HepG2 (cell line): ENCODE measurements around the gene RPL11. TPM values are rescaled to one million over a fixed set of nuclear protein-coding genes. Genes with fewer than 3 reads are reported as not detected.
A peak's percentile ranks its signal among the peaks of the same experiment; 100 is the strongest.

ENCODE experiments used
- AHR ChIP-seq: IDR thresholded peaks from 2 replicates; pipeline ENCODE4 v1.6.1; 2018; ENCODE audit warnings: missing genetic modification reagents, missing compliant biosample characterization
- CC2D1A ChIP-seq: sonication (generic); formaldehyde crosslinking; IDR thresholded peaks from 2 replicates; pipeline ENCODE4 v1.8.1; 2023; ENCODE audit warnings: mild to moderate bottlenecking, missing genetic modification reagents
- CEBPZ ChIP-seq: IDR thresholded peaks from 2 replicates; pipeline ENCODE4 v1.6.1; 2012; ENCODE audit warnings: low read length, improper control_type of control experiment
- CREM ChIP-seq, 2 experiments: sonication (generic) in 1 of 2; formaldehyde crosslinking in 1 of 2; IDR thresholded peaks; 2 replicates each; pipeline versions ENCODE4 v1.4.0 to v1.6.1; 2016 to 2020; ENCODE audit warnings: antibody characterized with exemption in 1 of 2, mild to moderate bottlenecking in 1 of 2, missing genetic modification reagents in 1 of 2
- EHMT2 ChIP-seq: fragments of 200-600 bp; sonication (generic); IDR thresholded peaks from 2 replicates; pipeline ENCODE4 v1.7.0; 2017; ENCODE audit warnings: antibody characterized with exemption, low read depth, low read length, borderline replicate concordance
- FIP1L1 ChIP-seq: fragments of 200-400 bp; formaldehyde crosslinking; IDR thresholded peaks from 2 replicates; pipeline ENCODE4 v1.6.1; 2018; ENCODE audit warnings: low read depth, mild to moderate bottlenecking, low read length, moderate library complexity, borderline replicate concordance; ENCODE audit not compliant: insufficient read depth
- FOXP1 ChIP-seq, 2 experiments: fragments of 450-650 bp in 1 of 2; IDR thresholded peaks; 2 replicates each; pipeline ENCODE4 v1.6.1; 2017 to 2018; ENCODE audit warnings: antibody characterized with exemption in 1 of 2
- GABPB1 ChIP-seq: IDR thresholded peaks from 2 replicates; pipeline ENCODE4 v1.6.1; 2016; ENCODE audit warnings: mild to moderate bottlenecking, missing genetic modification reagents, moderate library complexity, missing compliant biosample characterization
- GATAD1 ChIP-seq: IDR thresholded peaks from 2 replicates; pipeline ENCODE4 v1.6.1; 2016; ENCODE audit warnings: missing genetic modification reagents, missing compliant biosample characterization
- GFI1 ChIP-seq: sonication (generic); formaldehyde crosslinking; IDR thresholded peaks from 2 replicates; pipeline ENCODE4 v1.5.0; 2020; ENCODE audit warnings: missing genetic modification reagents, mild to moderate bottlenecking, borderline replicate concordance
- HCFC1 ChIP-seq: fragments of 150-350 bp; IDR thresholded peaks from 2 replicates; pipeline ENCODE4 v1.6.1; 2014; ENCODE audit warnings: low read depth, low read length
- KDM3A ChIP-seq: IDR thresholded peaks from 2 replicates; pipeline ENCODE4 v1.6.1; 2018; ENCODE audit warnings: low read depth, missing compliant biosample characterization
- KLF16 ChIP-seq, 2 experiments: sonication (generic) in 1 of 2; formaldehyde crosslinking in 1 of 2; IDR thresholded peaks; 2 replicates each; pipeline versions ENCODE4 v1.6.1 to v1.8.0; 2016 to 2023; ENCODE audit warnings: missing genetic modification reagents in 2 of 2, missing compliant biosample characterization in 1 of 2
- NCOR1 ChIP-seq: fragments of 200-600 bp; sonication (generic); IDR thresholded peaks from 2 replicates; pipeline ENCODE4 v1.7.0; 2017; ENCODE audit warnings: antibody characterized with exemption, low read length, borderline replicate concordance
- PPARG ChIP-seq: conservative IDR thresholded peaks from 2 replicates; pipeline ENCODE4 v1.6.1; 2016; ENCODE audit warnings: missing biosample characterization, missing genetic modification reagents
- RBM39 ChIP-seq: fragments of 200-400 bp; formaldehyde crosslinking; IDR thresholded peaks from one replicate; pipeline ENCODE4 v1.6.1; 2018; ENCODE audit warnings: antibody characterized with exemption, mild to moderate bottlenecking, low read depth, low read length; ENCODE audit not compliant: poor library complexity, severe bottlenecking
- SALL2 ChIP-seq: sonication (generic); formaldehyde crosslinking; IDR thresholded peaks from 2 replicates; pipeline ENCODE4 v1.8.1; 2023; ENCODE audit warnings: mild to moderate bottlenecking, missing genetic modification reagents, inconsistent platforms
- SRSF4 ChIP-seq: fragments of 200-400 bp; formaldehyde crosslinking; IDR thresholded peaks from one replicate; pipeline ENCODE4 v1.6.1; 2018; ENCODE audit warnings: mild to moderate bottlenecking, low read depth, low read length, moderate library complexity; ENCODE audit not compliant: poor library complexity, severe bottlenecking
- SRY ChIP-seq: sonication (generic); formaldehyde crosslinking; IDR thresholded peaks from 2 replicates; pipeline ENCODE4 v1.8.0; 2022; ENCODE audit warnings: mild to moderate bottlenecking, missing genetic modification reagents
- ZNF501 ChIP-seq: sonication (generic); formaldehyde crosslinking; IDR thresholded peaks from 2 replicates; pipeline ENCODE4 v1.5.1; 2020; ENCODE audit warnings: mild to moderate bottlenecking, moderate library complexity, missing genetic modification reagents
- ZNF776 ChIP-seq: sonication (generic); formaldehyde crosslinking; IDR thresholded peaks from 2 replicates; pipeline ENCODE4 v1.4.0; 2020; ENCODE audit warnings: mild to moderate bottlenecking, missing genetic modification reagents
- ZNF878 ChIP-seq: sonication (generic); formaldehyde crosslinking; IDR thresholded peaks from 2 replicates; pipeline ENCODE4 v1.8.1; 2023; ENCODE audit warnings: mild to moderate bottlenecking, missing genetic modification reagents, moderate library complexity
- polyA plus RNA-seq, 8 experiments: library from polyadenylated mRNA; depleted of rRNA in 3 of 8; stranded (reverse) in 7 of 8; unstranded in 1 of 8; fragments of >200 nt; fragmentation: Illumina TruSeq in 4 of 8; extraction: Trizol in 4 of 8; gene quantifications; 2 replicates each; pipeline versions ENCODE4 v1.2.1 to v1.2.3, GENCODE V29; 2011 to 2016; ENCODE audit warnings: low read depth in 4 of 8, missing spikeins in 1 of 8, mixed read lengths in 1 of 8; ENCODE audit not compliant: insufficient read depth in 1 of 8
- total RNA-seq, 5 experiments: library from RNA; depleted of rRNA; stranded (reverse); fragments of >200 nt; fragmentation: Illumina TruSeq; extraction: Trizol; gene quantifications; 2 replicates each; pipeline ENCODE4 v1.2.3, GENCODE V29; 2016; ENCODE audit warnings: low read depth in 1 of 5
- TF ChIP-seq, protein P1 (sequence below): sonication (generic); formaldehyde crosslinking; IDR thresholded peaks from 2 replicates; pipeline ENCODE4 v1.5.0; 2020; ENCODE audit warnings: missing genetic modification reagents
- TF ChIP-seq, protein P2 (sequence below): sonication (generic); formaldehyde crosslinking; IDR thresholded peaks from 2 replicates; pipeline ENCODE4 v1.4.0; 2020; ENCODE audit warnings: mild to moderate bottlenecking, missing genetic modification reagents

RPL11 gene
- total and polyA plus RNA-seq, 2 of the 13 experiments (the other 11 are each of a cell fraction or from before 2014, with no cell fraction given), result 1,682 to 2,010 TPM

GRCh38 chr1:23691499-23692307 is at the start of gene RPL11 (continued):
- TF ChIP-seq SRSF4 (no peak), CEBPZ (no peak), KLF16 (CRISPR knock-in tag; IDR thresholded peaks at IDR 0.05) (peak in 1 of 2 experiments; percentile 82; a peak in 2 of 4 replicates), ZNF878 (no peak; the same call in 1 of the 2 replicates), NCOR1 (no peak), CREM (IDR thresholded peaks at IDR 0.05) (peak; percentile 75), CREM (CRISPR knock-in tag; IDR thresholded peaks at IDR 0.05) (no peak), GFI1 (CRISPR knock-in tag) (peak; percentile 36; the same call in 1 of the 2 replicates), ZNF776 (CRISPR knock-in tag) (no peak; the same call in 1 of the 2 replicates), RBM39 (peak; percentile 75), GABPB1 (CRISPR knock-in tag) (peak; percentile 96), SRY (CRISPR knock-in tag) (peak; percentile 61; the same call in 1 of the 2 replicates), PPARG (no peak; the same call in 1 of the 2 replicates), HCFC1 (peak; percentile 46; the same call in 1 of the 2 replicates), GATAD1 (CRISPR knock-in tag) (peak; percentile 89), FOXP1 (IDR thresholded peaks at IDR 0.05) (no peak), FOXP1 (CRISPR knock-in tag; IDR thresholded peaks at IDR 0.05) (no peak), EHMT2 (no peak), AHR (CRISPR knock-in tag) (peak; percentile 87; the same call in 1 of the 2 replicates), ZNF501 (CRISPR knock-in tag) (peak; percentile 86; the same call in 1 of the 2 replicates), FIP1L1 (no peak), CC2D1A (no peak), SALL2 (CRISPR knock-in tag) (peak; percentile 81), KDM3A (peak; percentile 62; the same call in 1 of the 2 replicates)
- TF ChIP-seq, protein P1, sequence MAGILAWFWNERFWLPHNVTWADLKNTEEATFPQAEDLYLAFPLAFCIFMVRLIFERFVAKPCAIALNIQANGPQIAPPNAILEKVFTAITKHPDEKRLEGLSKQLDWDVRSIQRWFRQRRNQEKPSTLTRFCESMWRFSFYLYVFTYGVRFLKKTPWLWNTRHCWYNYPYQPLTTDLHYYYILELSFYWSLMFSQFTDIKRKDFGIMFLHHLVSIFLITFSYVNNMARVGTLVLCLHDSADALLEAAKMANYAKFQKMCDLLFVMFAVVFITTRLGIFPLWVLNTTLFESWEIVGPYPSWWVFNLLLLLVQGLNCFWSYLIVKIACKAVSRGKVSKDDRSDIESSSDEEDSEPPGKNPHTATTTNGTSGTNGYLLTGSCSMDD (CRISPR knock-in tag), result no peak
- TF ChIP-seq, protein P2, sequence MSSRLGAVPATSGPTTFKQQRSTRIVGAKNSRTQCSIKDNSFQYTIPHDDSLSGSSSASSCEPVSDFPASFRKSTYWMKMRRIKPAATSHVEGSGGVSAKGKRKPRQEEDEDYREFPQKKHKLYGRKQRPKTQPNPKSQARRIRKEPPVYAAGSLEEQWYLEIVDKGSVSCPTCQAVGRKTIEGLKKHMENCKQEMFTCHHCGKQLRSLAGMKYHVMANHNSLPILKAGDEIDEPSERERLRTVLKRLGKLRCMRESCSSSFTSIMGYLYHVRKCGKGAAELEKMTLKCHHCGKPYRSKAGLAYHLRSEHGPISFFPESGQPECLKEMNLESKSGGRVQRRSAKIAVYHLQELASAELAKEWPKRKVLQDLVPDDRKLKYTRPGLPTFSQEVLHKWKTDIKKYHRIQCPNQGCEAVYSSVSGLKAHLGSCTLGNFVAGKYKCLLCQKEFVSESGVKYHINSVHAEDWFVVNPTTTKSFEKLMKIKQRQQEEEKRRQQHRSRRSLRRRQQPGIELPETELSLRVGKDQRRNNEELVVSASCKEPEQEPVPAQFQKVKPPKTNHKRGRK (CRISPR knock-in tag), result no peak
